ENCODE measurements around the gene ZBTB38. TPM values are rescaled to one million over a fixed set of nuclear protein-coding genes. Genes with fewer than 3 reads are reported as not detected.

ZBTB38 gene
- total RNA-seq, 1 donor: 181 TPM

GRCh38 chr3:141407825-141408224 lies 39.5 kb downstream of the ZBTB38 start:
- TF ChIP-seq, protein P1, sequence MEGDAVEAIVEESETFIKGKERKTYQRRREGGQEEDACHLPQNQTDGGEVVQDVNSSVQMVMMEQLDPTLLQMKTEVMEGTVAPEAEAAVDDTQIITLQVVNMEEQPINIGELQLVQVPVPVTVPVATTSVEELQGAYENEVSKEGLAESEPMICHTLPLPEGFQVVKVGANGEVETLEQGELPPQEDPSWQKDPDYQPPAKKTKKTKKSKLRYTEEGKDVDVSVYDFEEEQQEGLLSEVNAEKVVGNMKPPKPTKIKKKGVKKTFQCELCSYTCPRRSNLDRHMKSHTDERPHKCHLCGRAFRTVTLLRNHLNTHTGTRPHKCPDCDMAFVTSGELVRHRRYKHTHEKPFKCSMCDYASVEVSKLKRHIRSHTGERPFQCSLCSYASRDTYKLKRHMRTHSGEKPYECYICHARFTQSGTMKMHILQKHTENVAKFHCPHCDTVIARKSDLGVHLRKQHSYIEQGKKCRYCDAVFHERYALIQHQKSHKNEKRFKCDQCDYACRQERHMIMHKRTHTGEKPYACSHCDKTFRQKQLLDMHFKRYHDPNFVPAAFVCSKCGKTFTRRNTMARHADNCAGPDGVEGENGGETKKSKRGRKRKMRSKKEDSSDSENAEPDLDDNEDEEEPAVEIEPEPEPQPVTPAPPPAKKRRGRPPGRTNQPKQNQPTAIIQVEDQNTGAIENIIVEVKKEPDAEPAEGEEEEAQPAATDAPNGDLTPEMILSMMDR (IDR thresholded peaks at IDR 0.05; ENCODE audit: extremely low read depth, low read depth, low read length): no peak
- no peaks in the 10 kb centered on the region for H4K20me1 ChIP-seq (ENCODE audit: insufficient read depth, low read length)
- H3K27me3 ChIP-seq (ENCODE audit: insufficient read depth, low read length): no peaks in the 10 kb centered on the region
- H3K4me3 ChIP-seq (ENCODE audit: insufficient read depth, low read length): no peak overlapping the region
- peaks cover 96% of the 10 kb centered on the region for H3K4me1 ChIP-seq (ENCODE audit: insufficient read depth, low read length)
- peak overlapping the region; percentile 100 for H3K27ac ChIP-seq (ENCODE audit: low read depth, low read length)
- DNase-seq (ENCODE audit: insufficient read length, low spot score, missing footprints): no peak
- no peaks in the 10 kb centered on the region for H3K9me3 ChIP-seq (ENCODE audit: low read depth, low read length)
- no peak overlapping the region for H2AFZ ChIP-seq (ENCODE audit: low read length)
- peaks cover 69% of the 10 kb centered on the region for H3K79me2 ChIP-seq (ENCODE audit: insufficient read depth, low read length)
- H3K36me3 ChIP-seq (ENCODE audit: insufficient read depth, low read length): peaks cover 70% of the 10 kb centered on the region
- H3K4me2 ChIP-seq (ENCODE audit: insufficient read depth, low read length): no peak overlapping the region

DNA sequence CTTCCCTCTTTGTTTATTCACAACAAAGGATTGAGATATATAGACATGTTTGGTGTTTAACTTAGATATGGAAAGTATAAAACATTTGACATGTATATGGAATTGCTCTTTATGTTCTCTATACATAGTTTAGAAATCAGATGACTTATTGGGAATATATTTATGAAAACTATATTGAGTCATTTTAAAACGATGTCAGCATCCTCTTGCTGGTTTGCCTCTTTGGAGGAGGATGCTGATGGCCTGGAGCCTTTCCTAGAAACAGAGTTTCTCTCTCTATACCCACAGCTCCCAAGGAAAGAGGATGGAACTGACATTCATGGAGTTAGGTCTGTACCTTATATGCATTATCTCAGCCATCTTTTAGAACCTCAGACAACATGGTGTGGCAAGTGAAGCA lies 40.3 kb downstream of the ZBTB38 start:
- H3K9me3 ChIP-seq (ENCODE audit: low read depth, low read length): no peaks in the 10 kb centered on the region
- H3K27me3 ChIP-seq (ENCODE audit: insufficient read depth, low read length): no peaks in the 10 kb centered on the region
- H3K4me2 ChIP-seq (ENCODE audit: insufficient read depth, low read length): no peak overlapping the region
- peaks cover 96% of the 10 kb centered on the region for H3K4me1 ChIP-seq (ENCODE audit: insufficient read depth, low read length)
- H3K4me3 ChIP-seq (ENCODE audit: insufficient read depth, low read length): no peak overlapping the region
- no peaks in the 10 kb centered on the region for H4K20me1 ChIP-seq (ENCODE audit: insufficient read depth, low read length)
- peaks cover 74% of the 10 kb centered on the region for H3K36me3 ChIP-seq (ENCODE audit: insufficient read depth, low read length)
- peak overlapping the region; percentile 100 for H3K27ac ChIP-seq (ENCODE audit: low read depth, low read length)
- TF ChIP-seq, protein P1 (IDR thresholded peaks at IDR 0.05; ENCODE audit: extremely low read depth, low read depth, low read length): no peak
- no peak overlapping the region for H2AFZ ChIP-seq (ENCODE audit: low read length)
- DNase-seq (ENCODE audit: insufficient read length, low spot score, missing footprints): no peak
- peaks cover 69% of the 10 kb centered on the region for H3K79me2 ChIP-seq (ENCODE audit: insufficient read depth, low read length)

DNA sequence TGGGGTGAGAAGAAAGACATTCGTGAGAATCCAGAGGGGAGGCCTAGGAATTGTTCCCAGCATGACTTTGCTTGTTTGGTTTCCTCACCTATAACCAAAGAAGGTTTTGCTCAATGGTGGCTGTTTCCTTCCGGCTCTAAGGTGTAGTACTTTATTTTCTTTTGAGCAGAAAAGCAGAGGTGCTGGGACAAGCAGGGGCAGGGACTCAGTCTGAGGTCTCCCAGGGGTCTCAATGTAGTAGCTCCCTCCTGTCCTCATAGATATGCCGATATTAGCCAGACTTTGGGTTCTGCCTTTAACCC lies 41.6 kb downstream of the ZBTB38 start:
- no peaks in the 10 kb centered on the region for H3K27me3 ChIP-seq (ENCODE audit: insufficient read depth, low read length)
- H3K4me2 ChIP-seq (ENCODE audit: insufficient read depth, low read length): no peak overlapping the region
- peaks cover 94% of the 10 kb centered on the region for H3K4me1 ChIP-seq (ENCODE audit: insufficient read depth, low read length)
- H3K36me3 ChIP-seq (ENCODE audit: insufficient read depth, low read length): peaks cover 74% of the 10 kb centered on the region
- no peak overlapping the region for H3K4me3 ChIP-seq (ENCODE audit: insufficient read depth, low read length)
- H3K9me3 ChIP-seq (ENCODE audit: low read depth, low read length): no peaks in the 10 kb centered on the region
- no peak overlapping the region for H2AFZ ChIP-seq (ENCODE audit: low read length)
- no peaks in the 10 kb centered on the region for H4K20me1 ChIP-seq (ENCODE audit: insufficient read depth, low read length)
- DNase-seq (ENCODE audit: insufficient read length, low spot score, missing footprints): no peak
- TF ChIP-seq, protein P1 (IDR thresholded peaks at IDR 0.05; ENCODE audit: extremely low read depth, low read depth, low read length): no peak
- H3K79me2 ChIP-seq (ENCODE audit: insufficient read depth, low read length): peaks cover 72% of the 10 kb centered on the region
- peak overlapping the region; percentile 100 for H3K27ac ChIP-seq (ENCODE audit: low read depth, low read length)

- H3K4me3 ChIP-seq (ENCODE audit: insufficient read depth, low read length): no peak overlapping the region
- peaks cover 89% of the 10 kb centered on the region for H3K4me1 ChIP-seq (ENCODE audit: insufficient read depth, low read length)
- no peak for DNase-seq (ENCODE audit: insufficient read length, low spot score, missing footprints)
- peak overlapping the region; percentile 100 for H3K27ac ChIP-seq (ENCODE audit: low read depth, low read length)
- H3K27me3 ChIP-seq (ENCODE audit: insufficient read depth, low read length): no peaks in the 10 kb centered on the region
- H3K79me2 ChIP-seq (ENCODE audit: insufficient read depth, low read length): peaks cover 77% of the 10 kb centered on the region
- TF ChIP-seq, protein P1 (IDR thresholded peaks at IDR 0.05; ENCODE audit: extremely low read depth, low read depth, low read length): no peak
- H4K20me1 ChIP-seq (ENCODE audit: insufficient read depth, low read length): no peaks in the 10 kb centered on the region
- H3K4me2 ChIP-seq (ENCODE audit: insufficient read depth, low read length): no peak overlapping the region
- no peak overlapping the region for H2AFZ ChIP-seq (ENCODE audit: low read length)
- no peaks in the 10 kb centered on the region for H3K9me3 ChIP-seq (ENCODE audit: low read depth, low read length)
- H3K36me3 ChIP-seq (ENCODE audit: insufficient read depth, low read length): peaks cover 78% of the 10 kb centered on the region
These were observed 42.1 kb downstream of the ZBTB38 start for GRCh38 chr3:141410408-141410807.
